ENCODE measurements around the gene MARCHF3.

Gene MARCHF3

GRCh38 chr5:126982926-126983873 is 47.2 kb downstream of the MARCHF3 start:
- no peak for DNase-seq (ENCODE audit: low spot score)

GRCh38 chr5:126982202-126982601 is 48.2 kb downstream of the MARCHF3 start:
- DNase-seq (ENCODE audit: low spot score) = no peak

DNA sequence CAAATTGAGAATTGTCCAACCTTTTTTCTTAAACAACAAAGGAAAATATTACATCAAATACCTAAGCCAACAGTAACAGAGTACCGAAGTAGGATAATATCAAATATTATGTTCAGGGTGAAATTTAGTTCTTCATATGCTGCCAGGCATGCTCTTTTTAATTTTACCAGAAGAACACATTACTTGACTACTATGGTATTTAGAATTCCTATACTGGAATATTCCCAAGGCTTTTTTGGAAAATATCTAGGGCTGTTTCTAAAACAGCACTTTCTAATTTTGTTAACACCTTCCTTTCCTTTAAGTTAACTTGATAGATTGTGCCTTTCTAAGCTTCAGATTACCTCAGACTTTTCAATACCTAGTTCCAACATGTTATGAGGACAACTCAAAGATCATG is 48.7 kb downstream of the MARCHF3 start:
- no peak for DNase-seq (ENCODE audit: low spot score)

DNA sequence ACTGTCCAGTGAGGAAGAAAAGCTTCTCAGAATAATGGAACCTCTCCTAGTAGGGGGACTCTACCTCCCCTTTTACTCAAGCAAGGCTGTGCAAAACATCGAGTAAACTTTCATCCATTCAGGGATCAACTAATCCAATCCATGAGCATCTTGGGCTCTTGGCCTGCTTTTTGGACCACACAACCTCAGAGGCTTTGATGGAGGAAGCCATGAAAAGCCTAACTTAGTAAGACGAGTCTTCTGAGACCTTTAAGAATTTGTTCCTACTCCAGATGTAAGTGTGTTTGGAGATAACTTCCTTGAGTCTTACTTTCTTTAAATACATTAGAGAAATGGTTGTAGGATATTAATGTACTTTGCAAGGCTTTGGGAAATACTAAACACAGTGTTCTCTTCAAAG is 49.1 kb downstream of the MARCHF3 start:
- no peak for DNase-seq (ENCODE audit: low spot score)

DNA sequence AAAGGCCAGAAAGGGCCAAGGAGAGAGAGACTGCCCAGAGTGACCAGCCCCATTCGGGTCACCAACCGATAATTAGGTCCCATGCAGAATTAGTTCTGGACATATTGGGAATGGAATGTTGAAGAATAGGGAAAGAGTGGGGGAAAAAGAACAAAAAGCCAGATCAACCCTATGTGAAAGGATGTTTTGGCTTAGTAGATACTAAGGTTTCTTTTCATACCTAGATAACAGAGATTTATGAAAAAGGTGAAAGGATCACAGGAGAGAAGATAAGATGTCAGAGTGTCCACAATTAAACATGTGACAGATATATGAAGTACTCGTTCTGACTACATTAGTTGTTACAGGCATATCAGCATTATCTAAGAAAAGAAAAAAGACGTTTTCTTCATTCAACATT is 52.1 kb downstream of the MARCHF3 start:
- no peak for DNase-seq (ENCODE audit: low spot score)

DNA sequence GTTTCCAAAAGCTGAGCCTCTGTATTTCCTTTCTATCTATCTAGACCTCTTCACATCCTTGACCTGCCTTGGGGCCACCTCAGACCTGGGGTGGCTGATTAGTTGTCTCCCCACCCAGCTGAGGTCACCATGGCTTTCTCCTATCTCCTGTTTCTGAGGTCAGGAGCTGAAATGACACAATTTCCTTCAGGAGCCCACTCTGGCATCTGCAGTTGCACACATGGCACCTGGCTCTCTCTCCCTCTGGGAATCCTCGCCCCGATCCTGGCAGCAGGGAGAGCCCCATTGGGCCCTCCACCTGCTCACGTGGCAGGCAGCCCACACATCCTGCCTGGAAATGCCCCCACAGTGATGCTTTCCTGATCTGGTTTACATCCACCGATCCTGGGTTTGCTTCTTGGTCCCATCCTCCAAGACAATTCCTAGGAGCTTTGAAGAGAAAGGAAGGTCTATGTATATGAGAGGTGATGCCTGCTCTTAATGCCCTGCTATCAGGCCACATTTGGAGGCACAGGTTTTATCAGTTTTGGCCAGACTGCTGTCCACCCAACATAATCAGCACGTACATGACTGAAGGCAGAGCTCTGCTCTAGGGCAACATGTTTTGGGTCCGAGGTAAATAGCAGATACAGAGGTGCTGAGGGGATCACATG is 53.7 kb downstream of the MARCHF3 start:
- no peak for DNase-seq (ENCODE audit: low spot score)

DNA sequence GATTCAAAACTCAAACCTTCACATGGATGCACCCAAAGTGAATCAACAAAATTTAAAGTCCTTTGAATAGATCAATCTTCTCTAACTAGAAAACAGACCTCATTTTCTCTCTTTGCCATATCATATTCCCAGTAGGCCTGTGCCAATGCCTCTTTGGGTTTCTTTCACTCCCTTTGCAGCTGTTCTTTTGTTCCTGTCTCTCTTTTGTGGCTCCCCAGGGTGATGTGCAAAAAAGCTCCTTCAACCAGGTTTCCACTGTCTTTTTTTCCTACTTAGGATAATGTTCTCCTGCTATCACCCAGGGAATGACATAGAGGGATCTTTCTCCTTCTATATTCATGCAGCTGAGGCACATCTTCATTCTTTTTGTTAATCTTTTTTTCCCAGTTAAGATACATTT is 54.6 kb downstream of the MARCHF3 start:
- no peak for DNase-seq (ENCODE audit: low spot score)

DNA sequence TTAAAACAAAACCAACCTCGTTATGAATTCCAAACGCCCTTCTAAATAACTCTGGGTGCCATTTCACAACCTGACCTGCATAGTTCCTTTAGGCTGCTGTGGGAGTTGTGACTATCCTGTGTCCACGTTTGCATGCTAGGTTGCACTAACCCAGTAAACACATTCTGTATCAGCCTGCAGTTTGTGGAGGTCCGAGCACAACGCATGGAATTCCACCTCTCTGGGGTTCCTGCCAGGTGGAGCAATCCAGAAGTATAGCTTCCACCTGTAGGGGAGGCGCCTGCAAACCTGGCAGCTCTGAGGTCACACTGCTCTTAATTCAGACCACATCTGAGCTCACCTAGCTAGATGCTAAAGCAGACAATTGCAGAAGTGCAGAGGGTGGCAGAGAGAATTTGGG is 57.2 kb downstream of the MARCHF3 start:
- DNase-seq (ENCODE audit: low spot score) = no peak

- peak; percentile 23 for DNase-seq (ENCODE audit: low spot score)
Measured at GRCh38 chr5:126972062-126972895, 58.1 kb downstream of the MARCHF3 start.

DNA sequence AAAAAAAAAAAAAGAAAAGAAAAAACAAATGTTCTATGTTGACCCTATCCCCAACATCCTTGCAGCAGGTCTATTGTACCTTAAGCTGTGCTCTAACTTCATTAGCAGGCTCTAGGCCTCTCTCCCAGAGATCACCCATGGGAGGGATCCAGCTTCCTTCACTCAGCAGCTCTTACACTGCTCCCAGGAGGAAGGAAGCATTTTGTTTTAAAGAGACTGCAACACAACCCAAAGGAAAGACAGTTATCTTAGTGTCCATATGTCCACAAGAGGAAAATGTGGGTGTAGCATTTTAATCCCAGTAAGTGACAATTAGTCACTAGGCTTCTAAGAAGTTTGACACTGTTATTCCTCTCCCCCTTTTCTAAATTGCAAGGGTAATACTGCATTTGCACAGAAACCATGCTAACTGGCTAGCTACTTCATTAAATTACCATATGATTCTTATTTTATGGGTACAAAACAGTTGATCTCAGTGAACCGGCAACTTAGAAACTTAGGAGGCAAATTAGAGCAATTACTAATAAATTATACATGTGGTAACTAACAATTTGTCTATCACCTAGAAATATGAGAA is 58.8 kb downstream of the MARCHF3 start:
- no peak for DNase-seq (ENCODE audit: low spot score)

GRCh38 chr5:126970517-126971017 is 59.8 kb downstream of the MARCHF3 start:
- DNase-seq (ENCODE audit: low spot score) = no peak

GRCh38 chr5:126969548-126969947 is 60.8 kb downstream of the MARCHF3 start:
- DNase-seq (ENCODE audit: low spot score) = no peak

GRCh38 chr5:126967808-126968466 is 62.4 kb downstream of the MARCHF3 start:
- DNase-seq (ENCODE audit: low spot score) = no peak

DNA sequence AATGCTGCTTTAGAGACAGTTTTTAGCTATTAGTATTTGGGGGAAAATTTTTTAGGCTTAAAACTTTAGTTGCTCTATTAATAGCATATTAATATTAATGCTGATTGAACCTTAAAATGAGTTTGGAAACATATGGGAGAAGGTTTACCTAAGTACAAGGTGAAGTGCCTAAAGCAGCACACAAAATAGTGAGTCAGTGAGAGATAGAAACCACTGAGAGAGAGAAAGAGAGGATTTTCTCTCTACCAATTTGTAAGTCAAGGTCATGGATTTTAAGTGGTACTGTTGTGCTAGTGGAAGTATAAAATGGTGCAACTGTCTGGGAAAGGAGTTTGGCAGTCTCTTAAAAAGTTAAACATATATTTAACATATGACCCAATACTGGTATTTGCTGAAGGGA is 64.9 kb downstream of the MARCHF3 start:
- DNase-seq (ENCODE audit: low spot score) = no peak

- no peak for DNase-seq (ENCODE audit: low spot score)
Measured at GRCh38 chr5:126965061-126965475, 65.3 kb downstream of the MARCHF3 start.

DNA sequence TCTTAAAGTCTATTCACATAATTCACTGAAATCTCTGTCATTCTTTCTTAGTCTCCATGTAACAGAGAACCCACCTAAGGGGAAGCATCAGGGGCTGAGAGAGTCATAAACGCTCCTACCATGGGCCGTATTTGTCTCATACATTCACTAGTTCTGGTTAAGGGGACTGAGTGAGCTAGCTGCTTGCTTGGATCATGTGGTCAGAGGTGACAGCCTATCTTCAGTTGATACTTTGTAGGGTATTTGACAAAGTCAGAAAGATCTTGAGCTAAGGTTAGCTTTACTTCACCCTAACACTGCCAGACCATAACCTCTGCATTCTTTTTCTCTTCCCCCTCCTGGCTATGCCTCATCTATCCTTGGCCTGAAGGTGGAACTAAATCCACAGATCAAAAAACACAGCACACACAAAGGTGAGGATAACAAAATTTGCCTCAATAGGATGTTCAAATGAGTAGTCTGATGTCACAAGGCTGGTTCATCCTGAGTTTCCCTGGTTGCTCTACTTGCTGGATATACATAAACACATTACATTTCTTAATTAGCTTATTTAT is 66.5 kb downstream of the MARCHF3 start:
- DNase-seq (ENCODE audit: low spot score) = no peak

GRCh38 chr5:126961702-126962101 is 68.7 kb downstream of the MARCHF3 start:
- DNase-seq (ENCODE audit: low spot score) = no peak

- no peak for DNase-seq (ENCODE audit: low spot score)
Measured at GRCh38 chr5:126961128-126961527, 69.2 kb downstream of the MARCHF3 start.

DNA sequence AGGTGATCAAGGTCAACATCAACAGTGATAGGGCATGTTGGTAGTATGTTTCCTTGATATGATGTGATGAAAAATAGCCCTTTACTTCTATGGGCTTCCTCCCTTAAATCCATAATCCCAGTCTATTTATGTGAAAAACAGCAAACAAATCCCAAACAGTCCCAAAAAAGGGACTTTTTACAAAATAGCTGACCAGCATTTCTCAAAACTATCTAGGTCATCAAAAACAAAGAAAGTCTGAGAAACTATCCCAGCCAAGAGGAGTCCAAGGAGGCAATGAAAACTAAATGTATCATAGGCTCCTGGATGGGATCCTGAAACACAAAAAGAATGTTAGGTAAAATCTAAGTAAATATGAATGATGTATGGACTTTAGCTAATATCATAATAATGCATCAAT is 71.2 kb downstream of the MARCHF3 start:
- no peak for DNase-seq (ENCODE audit: low spot score)

GRCh38 chr5:126956991-126957390 is 73.4 kb downstream of the MARCHF3 start:
- no peak for DNase-seq (ENCODE audit: low spot score)

GRCh38 chr5:126954981-126955380 is 75.4 kb downstream of the MARCHF3 start:
- DNase-seq (ENCODE audit: low spot score) = no peak
